Measurements from ENCODE around the gene RASGEF1C.
A peak's percentile ranks its signal among the peaks of the same experiment; 100 is the strongest.

Gene RASGEF1C

GRCh38 chr5:180083529-180084060, 125.4 kb downstream of the RASGEF1C start:
- no peak for DNase-seq (ENCODE audit: low read depth in 2 of 2)

GRCh38 chr5:180082633-180083420, 126.2 kb downstream of the RASGEF1C start:
- DNase-seq (ENCODE audit: low read depth in 2 of 2), result no peak

- DNase-seq (ENCODE audit: low read depth in 2 of 2), result no peak
Observed at GRCh38 chr5:180081481-180081880, 127.5 kb downstream of the RASGEF1C start.

GRCh38 chr5:180080486-180081280, 128.3 kb downstream of the RASGEF1C start:
- DNase-seq (ENCODE audit: low read depth in 2 of 2), result peak in 1 of 2 donors; percentile 37

GRCh38 chr5:180079702-180080466, 129.1 kb downstream of the RASGEF1C start:
- no peak for DNase-seq (ENCODE audit: low read depth in 2 of 2)

GRCh38 chr5:180078348-180078747, 130.7 kb downstream of the RASGEF1C start:
- no peak for DNase-seq (ENCODE audit: low read depth in 2 of 2)

GRCh38 chr5:180077594-180078284, 131.3 kb downstream of the RASGEF1C start:
- no peak for DNase-seq (ENCODE audit: low read depth in 2 of 2)

GRCh38 chr5:180075703-180076102, 133.3 kb downstream of the RASGEF1C start:
- DNase-seq (ENCODE audit: low read depth in 2 of 2), result no peak

- DNase-seq (ENCODE audit: low read depth in 2 of 2), result no peak
Observed at GRCh38 chr5:180074462-180074861, 134.5 kb downstream of the RASGEF1C start.

- DNase-seq (ENCODE audit: low read depth in 2 of 2), result no peak
Observed at GRCh38 chr5:180072556-180072955, 136.5 kb downstream of the RASGEF1C start.

GRCh38 chr5:180072256-180072548, 136.8 kb downstream of the RASGEF1C start:
- no peak for DNase-seq (ENCODE audit: low read depth in 2 of 2)

GRCh38 chr5:180071531-180072255, 137.3 kb downstream of the RASGEF1C start, which contains the start of gene RNF130:
TSS of gene RNF130 (minus strand) at chr5:180071759. CDS start at chr5:180071702, 57 bp downstream.
- peak; percentile 77 to 91 for DNase-seq (ENCODE audit: low read depth in 2 of 2)

GRCh38 chr5:180070756-180071530, 138.1 kb downstream of the RASGEF1C start:
- peak in 1 of 2 donors; percentile 7 for DNase-seq (ENCODE audit: low read depth in 2 of 2)

- DNase-seq (ENCODE audit: low read depth in 2 of 2), result no peak
Observed at GRCh38 chr5:180069589-180070247, 139.3 kb downstream of the RASGEF1C start.

- no peak for DNase-seq (ENCODE audit: low read depth in 2 of 2)
Observed at GRCh38 chr5:180068519-180069090, 140.4 kb downstream of the RASGEF1C start.

- DNase-seq (ENCODE audit: low read depth in 2 of 2), result no peak
Observed at GRCh38 chr5:180067986-180068385, 141.0 kb downstream of the RASGEF1C start.

- no peak for DNase-seq (ENCODE audit: low read depth in 2 of 2)
Observed at GRCh38 chr5:180060192-180060591, 148.8 kb downstream of the RASGEF1C start.

- no peak for DNase-seq (ENCODE audit: low read depth in 2 of 2)
Observed at GRCh38 chr5:180059326-180059725, 149.7 kb downstream of the RASGEF1C start.

- DNase-seq (ENCODE audit: low read depth in 2 of 2), result no peak
Observed at GRCh38 chr5:180056153-180056552, 152.9 kb downstream of the RASGEF1C start.
